Measurements from ENCODE around the gene USP17L28. TPM values are rescaled to one million over a fixed set of nuclear protein-coding genes. Genes with fewer than 3 reads are reported as not detected.
"Not testable (repeated sequence)": the region's sequence is repeated elsewhere in the genome, so short reads cannot be mapped to it uniquely, and the experiment has no call there.

USP17L28 gene
- not detected in 2 replicates for total RNA-seq
- long read RNA-seq, result 0 reads

- not testable (repeated sequence) for H3K9me3 Mint-ChIP-seq (ENCODE audit: unreplicated experiment); H3K4me3 Mint-ChIP-seq (ENCODE audit: unreplicated experiment)
Measured at GRCh38 chr4:9348593-9348992, at the start of gene USP17L28. Gene USP17L28, plus strand, starts transcription at chr4:9348893. Its CDS starts 0 bp downstream, at chr4:9348893.

GRCh38 chr4:9324191-9324590 lies 24.5 kb upstream of the USP17L28 start:
- not testable (repeated sequence) for H3K27ac Mint-ChIP-seq (ENCODE audit: unreplicated experiment); H3K27me3 Mint-ChIP-seq (ENCODE audit: unreplicated experiment); DNase-seq (ENCODE audit: extremely low spot score, unreplicated experiment); H3K36me3 Mint-ChIP-seq (ENCODE audit: unreplicated experiment); H3K4me1 Mint-ChIP-seq (ENCODE audit: unreplicated experiment); H3K4me3 Mint-ChIP-seq (ENCODE audit: unreplicated experiment); H3K9me3 Mint-ChIP-seq (ENCODE audit: unreplicated experiment)

More at GRCh38 chr4:9348593-9348992, at the start of gene USP17L28:
- not testable (repeated sequence) for H3K27ac Mint-ChIP-seq (ENCODE audit: unreplicated experiment); DNase-seq (ENCODE audit: extremely low spot score, unreplicated experiment); H3K27me3 Mint-ChIP-seq (ENCODE audit: unreplicated experiment); H3K36me3 Mint-ChIP-seq (ENCODE audit: unreplicated experiment); H3K4me1 Mint-ChIP-seq (ENCODE audit: unreplicated experiment)

DNA sequence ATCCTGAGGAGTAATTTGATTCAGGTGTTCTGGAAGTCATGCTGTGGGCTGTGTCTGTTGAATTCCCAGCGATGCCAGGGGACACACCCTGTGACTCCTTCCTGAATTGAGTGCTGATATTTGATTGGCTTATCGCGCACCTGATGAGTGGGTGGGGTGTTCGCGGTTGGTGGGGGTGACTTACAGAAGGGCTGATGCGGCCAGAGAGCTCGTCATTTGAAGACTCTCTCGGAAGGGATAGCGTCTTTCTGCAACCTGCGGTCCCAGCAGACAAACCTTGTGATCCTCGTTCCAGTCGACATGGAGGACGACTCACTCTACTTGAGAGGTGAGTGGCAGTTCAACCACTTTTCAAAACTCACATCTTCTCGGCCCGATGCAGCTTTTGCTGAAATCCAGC lies 23.8 kb upstream of the USP17L28 start, which contains the start of gene USP17L24:
USP17L24 (plus strand) TSS at position 301 of the 400 bp plus-strand sequence; CDS start at position 301, 0 bp downstream.
- not testable (repeated sequence) for H3K36me3 Mint-ChIP-seq (ENCODE audit: unreplicated experiment)

DNA sequence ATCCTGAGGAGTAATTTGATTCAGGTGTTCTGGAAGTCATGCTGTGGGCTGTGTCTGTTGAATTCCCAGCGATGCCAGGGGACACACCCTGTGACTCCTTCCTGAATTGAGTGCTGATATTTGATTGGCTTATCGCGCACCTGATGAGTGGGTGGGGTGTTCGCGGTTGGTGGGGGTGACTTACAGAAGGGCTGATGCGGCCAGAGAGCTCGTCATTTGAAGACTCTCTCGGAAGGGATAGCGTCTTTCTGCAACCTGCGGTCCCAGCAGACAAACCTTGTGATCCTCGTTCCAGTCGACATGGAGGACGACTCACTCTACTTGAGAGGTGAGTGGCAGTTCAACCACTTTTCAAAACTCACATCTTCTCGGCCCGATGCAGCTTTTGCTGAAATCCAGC lies 19.1 kb upstream of the USP17L28 start, which contains the start of gene USP17L25:
USP17L25 (plus strand) TSS at position 301 of the 400 bp plus-strand sequence; CDS start at position 301, 0 bp downstream.
- not testable (repeated sequence) for H3K36me3 Mint-ChIP-seq (ENCODE audit: unreplicated experiment); DNase-seq (ENCODE audit: extremely low spot score, unreplicated experiment); H3K27ac Mint-ChIP-seq (ENCODE audit: unreplicated experiment); H3K27me3 Mint-ChIP-seq (ENCODE audit: unreplicated experiment); H3K4me1 Mint-ChIP-seq (ENCODE audit: unreplicated experiment); H3K4me3 Mint-ChIP-seq (ENCODE audit: unreplicated experiment); H3K9me3 Mint-ChIP-seq (ENCODE audit: unreplicated experiment)

More for the DNA sequence above, 23.8 kb upstream of the USP17L28 start, which contains the start of gene USP17L24:
- DNase-seq (ENCODE audit: extremely low spot score, unreplicated experiment); H3K27me3 Mint-ChIP-seq (ENCODE audit: unreplicated experiment); H3K4me3 Mint-ChIP-seq (ENCODE audit: unreplicated experiment); H3K27ac Mint-ChIP-seq (ENCODE audit: unreplicated experiment); H3K9me3 Mint-ChIP-seq (ENCODE audit: unreplicated experiment); H3K4me1 Mint-ChIP-seq (ENCODE audit: unreplicated experiment): not testable (repeated sequence)

DNA sequence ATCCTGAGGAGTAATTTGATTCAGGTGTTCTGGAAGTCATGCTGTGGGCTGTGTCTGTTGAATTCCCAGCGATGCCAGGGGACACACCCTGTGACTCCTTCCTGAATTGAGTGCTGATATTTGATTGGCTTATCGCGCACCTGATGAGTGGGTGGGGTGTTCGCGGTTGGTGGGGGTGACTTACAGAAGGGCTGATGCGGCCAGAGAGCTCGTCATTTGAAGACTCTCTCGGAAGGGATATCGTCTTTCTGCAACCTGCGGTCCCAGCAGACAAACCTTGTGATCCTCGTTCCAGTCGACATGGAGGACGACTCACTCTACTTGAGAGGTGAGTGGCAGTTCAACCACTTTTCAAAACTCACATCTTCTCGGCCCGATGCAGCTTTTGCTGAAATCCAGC lies 14.3 kb upstream of the USP17L28 start, which contains the start of gene USP17L26:
USP17L26 (plus strand) TSS at position 301 of the 400 bp plus-strand sequence; CDS start at position 301, 0 bp downstream.
- H3K4me3 Mint-ChIP-seq (ENCODE audit: unreplicated experiment); H3K36me3 Mint-ChIP-seq (ENCODE audit: unreplicated experiment); H3K4me1 Mint-ChIP-seq (ENCODE audit: unreplicated experiment); DNase-seq (ENCODE audit: extremely low spot score, unreplicated experiment); H3K9me3 Mint-ChIP-seq (ENCODE audit: unreplicated experiment); H3K27ac Mint-ChIP-seq (ENCODE audit: unreplicated experiment); H3K27me3 Mint-ChIP-seq (ENCODE audit: unreplicated experiment): not testable (repeated sequence)

GRCh38 chr4:9339103-9339502 lies 9.6 kb upstream of the USP17L28 start, which contains the start of gene USP17L5:
Gene USP17L5, plus strand, starts transcription at chr4:9339403. Its CDS starts 0 bp downstream, at chr4:9339403.
- not testable (repeated sequence) for H3K4me1 Mint-ChIP-seq (ENCODE audit: unreplicated experiment); H3K36me3 Mint-ChIP-seq (ENCODE audit: unreplicated experiment); H3K27ac Mint-ChIP-seq (ENCODE audit: unreplicated experiment); H3K4me3 Mint-ChIP-seq (ENCODE audit: unreplicated experiment); H3K27me3 Mint-ChIP-seq (ENCODE audit: unreplicated experiment); DNase-seq (ENCODE audit: extremely low spot score, unreplicated experiment); H3K9me3 Mint-ChIP-seq (ENCODE audit: unreplicated experiment)

DNA sequence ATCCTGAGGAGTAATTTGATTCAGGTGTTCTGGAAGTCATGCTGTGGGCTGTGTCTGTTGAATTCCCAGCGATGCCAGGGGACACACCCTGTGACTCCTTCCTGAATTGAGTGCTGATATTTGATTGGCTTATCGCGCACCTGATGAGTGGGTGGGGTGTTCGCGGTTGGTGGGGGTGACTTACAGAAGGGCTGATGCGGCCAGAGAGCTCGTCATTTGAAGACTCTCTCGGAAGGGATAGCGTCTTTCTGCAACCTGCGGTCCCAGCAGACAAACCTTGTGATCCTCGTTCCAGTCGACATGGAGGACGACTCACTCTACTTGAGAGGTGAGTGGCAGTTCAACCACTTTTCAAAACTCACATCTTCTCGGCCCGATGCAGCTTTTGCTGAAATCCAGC lies 4.8 kb upstream of the USP17L28 start, which contains the start of gene USP17L27:
USP17L27 (plus strand) TSS at position 301 of the 400 bp plus-strand sequence; CDS start at position 301, 0 bp downstream.
- not testable (repeated sequence) for H3K4me3 Mint-ChIP-seq (ENCODE audit: unreplicated experiment); H3K9me3 Mint-ChIP-seq (ENCODE audit: unreplicated experiment); H3K27me3 Mint-ChIP-seq (ENCODE audit: unreplicated experiment); H3K36me3 Mint-ChIP-seq (ENCODE audit: unreplicated experiment); H3K27ac Mint-ChIP-seq (ENCODE audit: unreplicated experiment); H3K4me1 Mint-ChIP-seq (ENCODE audit: unreplicated experiment); DNase-seq (ENCODE audit: extremely low spot score, unreplicated experiment)

DNA sequence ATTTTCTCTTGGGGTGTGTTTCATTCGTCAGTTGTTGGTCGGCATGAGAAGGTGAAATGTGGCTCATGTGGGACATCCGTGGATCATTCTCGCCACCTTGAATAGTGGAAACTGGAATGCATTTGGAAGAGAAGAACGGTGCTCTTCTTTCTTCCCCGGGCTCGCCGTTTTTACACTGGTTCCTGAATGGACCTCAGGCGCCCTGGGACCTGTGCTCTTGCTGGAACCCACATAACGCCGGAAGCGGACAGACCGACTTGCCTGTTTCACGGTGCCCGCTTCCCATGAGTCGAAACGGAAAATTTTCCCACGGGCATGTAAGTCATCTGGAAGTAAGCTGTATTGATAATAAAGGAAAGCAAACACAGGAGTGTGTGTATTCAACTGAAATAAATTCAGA lies 2.2 kb downstream of the USP17L28 start:
- not testable (repeated sequence) for H3K36me3 Mint-ChIP-seq (ENCODE audit: unreplicated experiment); DNase-seq (ENCODE audit: extremely low spot score, unreplicated experiment); H3K27me3 Mint-ChIP-seq (ENCODE audit: unreplicated experiment); H3K27ac Mint-ChIP-seq (ENCODE audit: unreplicated experiment); H3K4me3 Mint-ChIP-seq (ENCODE audit: unreplicated experiment); H3K9me3 Mint-ChIP-seq (ENCODE audit: unreplicated experiment); H3K4me1 Mint-ChIP-seq (ENCODE audit: unreplicated experiment)

DNA sequence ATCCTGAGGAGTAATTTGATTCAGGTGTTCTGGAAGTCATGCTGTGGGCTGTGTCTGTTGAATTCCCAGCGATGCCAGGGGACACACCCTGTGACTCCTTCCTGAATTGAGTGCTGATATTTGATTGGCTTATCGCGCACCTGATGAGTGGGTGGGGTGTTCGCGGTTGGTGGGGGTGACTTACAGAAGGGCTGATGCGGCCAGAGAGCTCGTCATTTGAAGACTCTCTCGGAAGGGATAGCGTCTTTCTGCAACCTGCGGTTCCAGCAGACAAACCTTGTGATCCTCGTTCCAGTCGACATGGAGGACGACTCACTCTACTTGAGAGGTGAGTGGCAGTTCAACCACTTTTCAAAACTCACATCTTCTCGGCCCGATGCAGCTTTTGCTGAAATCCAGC lies 4.6 kb downstream of the USP17L28 start, which contains the start of gene USP17L29:
USP17L29 (plus strand) TSS at position 301 of the 400 bp plus-strand sequence; CDS start at position 301, 0 bp downstream.
- not testable (repeated sequence) for H3K36me3 Mint-ChIP-seq (ENCODE audit: unreplicated experiment); H3K4me3 Mint-ChIP-seq (ENCODE audit: unreplicated experiment); H3K27ac Mint-ChIP-seq (ENCODE audit: unreplicated experiment); DNase-seq (ENCODE audit: extremely low spot score, unreplicated experiment); H3K4me1 Mint-ChIP-seq (ENCODE audit: unreplicated experiment); H3K9me3 Mint-ChIP-seq (ENCODE audit: unreplicated experiment); H3K27me3 Mint-ChIP-seq (ENCODE audit: unreplicated experiment)

- DNase-seq (ENCODE audit: extremely low spot score, unreplicated experiment); H3K36me3 Mint-ChIP-seq (ENCODE audit: unreplicated experiment); H3K9me3 Mint-ChIP-seq (ENCODE audit: unreplicated experiment); H3K4me3 Mint-ChIP-seq (ENCODE audit: unreplicated experiment); H3K27me3 Mint-ChIP-seq (ENCODE audit: unreplicated experiment); H3K27ac Mint-ChIP-seq (ENCODE audit: unreplicated experiment); H3K4me1 Mint-ChIP-seq (ENCODE audit: unreplicated experiment): not testable (repeated sequence)
Measured at GRCh38 chr4:9362829-9363228, 14.1 kb downstream of the USP17L28 start, which contains the start of gene USP17L30. Gene USP17L30, plus strand, starts transcription at chr4:9363129. Its CDS starts 0 bp downstream, at chr4:9363129.

- not testable (repeated sequence) for H3K4me3 Mint-ChIP-seq (ENCODE audit: unreplicated experiment); H3K9me3 Mint-ChIP-seq (ENCODE audit: unreplicated experiment); H3K4me1 Mint-ChIP-seq (ENCODE audit: unreplicated experiment); H3K27ac Mint-ChIP-seq (ENCODE audit: unreplicated experiment); H3K27me3 Mint-ChIP-seq (ENCODE audit: unreplicated experiment); H3K36me3 Mint-ChIP-seq (ENCODE audit: unreplicated experiment); DNase-seq (ENCODE audit: extremely low spot score, unreplicated experiment)
Measured at GRCh38 chr4:9379881-9380280, 31.2 kb downstream of the USP17L28 start.

Measured in osteocyte (in vitro differentiated cells).